ENCODE measurements around the gene PDE7B. TPM values are rescaled to one million over a fixed set of nuclear protein-coding genes. Genes with fewer than 3 reads are reported as not detected.

The PDE7B gene
- total RNA-seq, 1 donor from 2014 or later, result 12.6 TPM

- H3K4me1 ChIP-seq, result peaks cover 8% of the 10 kb centered on the region
- DNase-seq, result no peak
- intact Hi-C loops (cut with micrococcal nuclease), result no loop called here
- H3K4me3 ChIP-seq, result no peak overlapping the region
- H3K9me3 ChIP-seq (replicated peaks), result peaks cover 10% of the 10 kb centered on the region
- no peaks in the 10 kb centered on the region for H3K36me3 ChIP-seq
- H3K27me3 ChIP-seq (ENCODE audit: low read depth), result no peaks in the 10 kb centered on the region
- TF ChIP-seq CTCF (IDR thresholded peaks at IDR 0.05; ENCODE audit: borderline replicate concordance), result no peak
- H3K27ac ChIP-seq (replicated peaks), result no peak overlapping the region
These were observed 147.9 kb downstream of the PDE7B start for GRCh38 chr6:135999393-135999792.

GRCh38 chr6:136007345-136007744, 155.8 kb downstream of the PDE7B start:
- peaks cover 19% of the 10 kb centered on the region for H3K4me1 ChIP-seq
- no peak overlapping the region for H3K27ac ChIP-seq (replicated peaks)
- H3K27me3 ChIP-seq (ENCODE audit: low read depth), result no peaks in the 10 kb centered on the region
- H3K4me3 ChIP-seq, result no peak overlapping the region
- DNase-seq, result no peak
- no peak for TF ChIP-seq CTCF (IDR thresholded peaks at IDR 0.05; ENCODE audit: borderline replicate concordance)
- intact Hi-C loops (cut with micrococcal nuclease), result no loop called here
- H3K36me3 ChIP-seq, result no peaks in the 10 kb centered on the region
- H3K9me3 ChIP-seq (replicated peaks), result peaks cover 30% of the 10 kb centered on the region

- H3K27ac ChIP-seq (replicated peaks), result no peak overlapping the region
- no peak overlapping the region for H3K4me3 ChIP-seq
- no peaks in the 10 kb centered on the region for H3K36me3 ChIP-seq
- peaks cover 58% of the 10 kb centered on the region for H3K4me1 ChIP-seq
- no peaks in the 10 kb centered on the region for H3K27me3 ChIP-seq (ENCODE audit: low read depth)
- no peak for TF ChIP-seq CTCF (IDR thresholded peaks at IDR 0.05; ENCODE audit: borderline replicate concordance)
- intact Hi-C loops (cut with micrococcal nuclease), result no loop called here
- peaks cover 17% of the 10 kb centered on the region for H3K9me3 ChIP-seq (replicated peaks)
- DNase-seq, result no peak
These were observed 160.0 kb downstream of the PDE7B start for GRCh38 chr6:136011475-136011874.

- H3K4me1 ChIP-seq, result peaks cover 64% of the 10 kb centered on the region
- peaks cover 8% of the 10 kb centered on the region for H3K9me3 ChIP-seq (replicated peaks)
- H3K27ac ChIP-seq (replicated peaks), result peak overlapping the region; percentile 18
- no peaks in the 10 kb centered on the region for H3K27me3 ChIP-seq (ENCODE audit: low read depth)
- no peak for TF ChIP-seq CTCF (IDR thresholded peaks at IDR 0.05; ENCODE audit: borderline replicate concordance)
- intact Hi-C loops (cut with micrococcal nuclease), result no loop called here
- no peaks in the 10 kb centered on the region for H3K36me3 ChIP-seq
- DNase-seq, result no peak
- H3K4me3 ChIP-seq, result no peak overlapping the region
These were observed 160.8 kb downstream of the PDE7B start for GRCh38 chr6:136012198-136012887.

- Histone ChIP-seq H3K9me3 (replicated peaks) (peaks cover 4% of the 10 kb centered on the region), H3K4me3 (no peak overlapping the region), H3K27me3 (ENCODE audit: low read depth) (no peaks in the 10 kb centered on the region), H3K4me1 (peaks cover 64% of the 10 kb centered on the region), H3K27ac (replicated peaks) (peak overlapping the region; percentile 18), H3K36me3 (no peaks in the 10 kb centered on the region)
- TF ChIP-seq CTCF (IDR thresholded peaks at IDR 0.05; ENCODE audit: borderline replicate concordance), result no peak
- intact Hi-C loops (cut with micrococcal nuclease), result no loop called here
- DNase-seq, result no peak
These were observed 161.4 kb downstream of the PDE7B start for GRCh38 chr6:136012943-136013342.

Data from left ventricle myocardium inferior (tissue), 1 donor.